GM19328 (cell line): ENCODE results near the gene ARL14.
"Not testable (repeated sequence)": the region's sequence is repeated elsewhere in the genome, so short reads cannot be mapped to it uniquely, and the experiment has no call there.

ENCODE experiments used
- ATAC-seq: cut with Tn5 transposase; IDR thresholded peaks from one replicate; pipeline ENCODE4 v1.9.1; 2021; ENCODE audit warnings: mild to moderate bottlenecking, moderate library complexity; ENCODE audit not compliant: unreplicated experiment

ARL14 gene

DNA sequence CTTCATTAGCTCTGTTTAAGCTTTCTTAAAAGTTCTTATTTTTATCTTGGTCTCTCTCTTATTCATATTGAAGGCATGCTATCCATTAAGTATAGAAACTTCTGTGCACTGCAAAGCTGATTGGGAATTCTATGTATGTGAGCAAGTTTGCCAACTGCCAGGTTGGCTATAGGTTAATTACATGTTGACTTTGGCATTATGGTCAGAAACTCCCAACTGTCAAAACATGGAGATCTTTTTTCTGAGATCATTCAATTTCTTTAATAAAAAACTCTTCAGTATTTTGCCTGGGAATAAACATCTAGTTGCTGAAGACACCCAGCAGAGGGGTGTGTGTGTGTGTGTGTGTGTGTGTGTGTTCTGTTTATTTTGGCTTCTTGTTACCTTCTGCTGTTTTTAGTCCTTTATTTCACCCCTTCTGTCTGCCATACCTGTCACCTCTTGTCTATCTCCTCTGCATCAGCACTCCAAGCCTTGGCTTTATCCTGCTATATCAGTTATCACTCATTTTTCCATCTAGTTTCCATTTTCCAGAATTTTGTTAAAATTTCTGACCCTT is 1.3 kb upstream of the ARL14 start:
- no peak for ATAC-seq

DNA sequence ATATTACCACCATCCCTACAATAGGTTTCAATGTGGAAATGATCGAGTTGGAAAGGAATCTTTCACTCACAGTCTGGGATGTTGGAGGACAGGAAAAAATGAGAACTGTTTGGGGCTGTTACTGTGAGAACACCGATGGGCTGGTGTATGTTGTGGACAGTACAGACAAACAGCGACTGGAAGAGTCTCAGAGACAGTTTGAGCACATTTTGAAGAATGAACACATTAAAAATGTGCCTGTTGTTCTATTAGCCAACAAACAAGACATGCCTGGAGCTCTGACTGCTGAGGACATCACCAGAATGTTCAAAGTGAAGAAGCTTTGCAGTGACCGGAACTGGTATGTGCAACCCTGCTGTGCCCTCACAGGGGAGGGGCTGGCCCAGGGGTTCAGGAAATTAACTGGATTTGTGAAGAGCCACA is 510 bp downstream of the ARL14 start:
- ATAC-seq: no peak

DNA sequence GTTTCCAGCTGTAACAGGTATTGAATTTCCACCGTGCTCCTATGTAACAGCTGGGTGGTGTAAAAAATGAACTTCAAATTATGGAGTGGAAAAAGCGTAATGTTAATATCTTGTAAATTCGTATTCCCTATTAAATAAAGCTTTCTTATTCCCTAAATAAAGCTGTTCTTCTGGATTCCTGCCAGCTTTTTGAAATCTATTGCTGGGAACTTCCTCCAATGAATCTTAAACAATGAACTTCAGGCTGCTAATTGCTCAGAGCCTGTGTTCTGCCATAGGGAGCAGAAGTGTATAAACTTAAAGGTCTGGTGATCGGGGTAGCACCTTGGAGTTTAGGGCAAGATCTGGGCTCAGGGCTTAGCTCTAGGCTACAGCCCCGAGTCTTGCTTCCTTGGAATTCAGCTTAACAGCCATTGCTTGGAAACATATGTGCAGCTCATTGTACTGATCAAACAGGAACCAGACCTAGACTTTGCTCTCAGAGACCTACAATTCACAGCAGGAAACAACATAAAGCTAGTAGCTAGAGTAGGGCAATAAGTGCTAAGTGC is 1.4 kb downstream of the ARL14 start:
- ATAC-seq: no peak

DNA sequence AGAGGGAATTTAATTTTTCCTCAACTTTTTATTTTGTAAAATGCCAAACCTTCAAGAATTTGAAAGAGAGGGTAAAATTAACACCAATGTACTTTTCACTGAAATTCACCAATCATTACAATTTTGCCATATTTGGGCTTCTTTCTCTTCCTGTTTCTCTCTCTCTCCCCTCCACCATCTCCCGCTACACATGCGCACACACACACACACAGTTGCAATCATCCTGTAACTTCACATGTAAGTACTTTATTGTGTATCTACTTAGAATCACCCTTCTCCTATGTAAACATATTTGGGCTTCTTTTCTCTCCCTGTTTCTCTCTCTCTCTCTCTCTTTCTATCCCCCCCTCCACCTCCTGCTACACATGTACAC is 7.4 kb downstream of the ARL14 start:
- ATAC-seq: no peak

DNA sequence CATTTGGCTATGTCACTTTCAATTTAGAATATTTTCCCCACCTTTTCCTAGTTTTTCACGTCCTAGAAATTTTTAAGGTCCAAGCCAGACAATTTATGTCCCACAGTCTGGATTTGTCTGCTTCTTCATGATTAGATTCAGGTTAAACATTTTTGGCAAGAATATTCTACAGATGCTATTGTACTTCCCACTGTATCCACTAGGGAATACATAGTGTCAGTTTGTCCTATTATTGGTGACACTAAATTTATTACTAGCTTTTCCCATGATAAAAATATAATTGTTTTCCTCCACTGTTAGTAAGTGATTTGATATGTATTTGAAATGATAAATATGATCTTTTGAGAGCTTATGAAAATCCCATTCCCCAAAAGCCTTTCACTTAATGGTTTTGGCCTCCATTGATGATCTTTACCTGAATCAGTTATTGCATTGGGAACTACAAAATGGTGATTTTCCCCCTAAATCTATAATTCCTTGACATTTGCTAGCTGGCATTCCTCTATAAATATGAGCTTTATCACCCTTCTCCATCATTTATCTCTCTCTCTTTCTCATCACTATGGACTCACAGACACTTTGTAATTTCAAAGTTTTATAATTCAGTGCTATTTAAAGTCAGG is 8.3 kb downstream of the ARL14 start:
- no peak for ATAC-seq

DNA sequence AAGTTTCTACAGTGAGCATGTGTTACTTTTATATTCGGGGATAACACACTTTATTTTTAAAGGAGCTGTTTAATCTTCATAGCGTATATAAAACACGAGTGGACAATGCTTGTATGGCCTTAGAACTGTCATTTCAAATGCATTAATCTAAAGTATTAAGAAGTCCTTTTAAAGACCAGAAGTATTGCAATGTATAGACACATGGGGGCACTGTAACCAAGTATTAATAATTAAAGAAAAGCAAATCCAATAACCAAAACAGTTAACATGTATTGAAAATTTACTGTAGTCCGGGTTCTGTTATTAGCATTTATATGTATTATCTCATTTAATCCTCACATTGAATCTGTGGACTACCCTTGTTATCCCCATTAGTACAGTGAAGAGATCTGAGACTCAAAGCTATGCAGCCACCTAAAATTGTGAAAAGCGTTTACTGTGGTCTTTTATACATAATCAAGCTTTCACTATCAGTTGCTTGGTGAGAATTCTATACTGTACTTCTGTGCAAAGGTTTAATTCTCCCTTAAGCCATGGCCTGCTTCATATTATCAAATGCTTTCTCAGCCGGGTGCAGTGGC is 10.1 kb downstream of the ARL14 start:
- ATAC-seq: no peak

DNA sequence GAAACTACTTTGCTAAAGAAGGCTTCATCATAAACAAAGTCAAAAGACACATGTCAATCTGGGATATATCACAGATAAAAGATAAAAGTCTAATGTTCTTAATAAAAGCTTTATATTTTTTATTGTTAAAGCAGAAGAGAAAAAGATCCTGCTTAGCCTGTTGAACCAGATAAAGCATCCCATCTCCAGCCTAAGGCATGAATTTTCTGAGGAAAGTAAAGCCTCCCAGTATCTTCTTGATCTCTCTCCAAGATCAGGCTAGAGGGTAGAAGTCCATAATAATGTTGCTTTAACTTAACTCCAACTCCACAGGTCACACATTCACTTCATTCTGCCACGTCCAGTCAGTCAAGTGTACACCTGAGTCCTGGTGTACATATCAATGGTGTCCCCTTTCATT is 14.2 kb downstream of the ARL14 start:
- no peak for ATAC-seq

DNA sequence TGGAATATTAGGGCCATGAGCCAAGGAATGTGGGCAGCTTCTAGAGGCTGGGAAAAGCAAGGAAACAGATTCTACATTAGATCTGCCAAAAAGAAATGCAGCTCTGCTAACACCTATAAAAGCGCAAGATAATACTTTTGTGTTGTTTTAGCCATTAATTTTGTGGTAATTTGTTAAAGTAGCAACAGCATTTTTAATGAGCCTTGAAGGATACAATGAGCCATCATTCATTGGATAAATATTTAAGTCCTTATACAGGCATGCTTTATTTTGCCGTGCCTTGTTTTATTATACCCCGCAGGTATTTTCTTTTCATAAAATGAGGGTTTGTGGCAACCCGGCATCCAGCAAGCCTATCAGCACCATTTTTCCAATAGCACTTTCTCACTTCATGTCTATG is 15.0 kb downstream of the ARL14 start:
- ATAC-seq: no peak

DNA sequence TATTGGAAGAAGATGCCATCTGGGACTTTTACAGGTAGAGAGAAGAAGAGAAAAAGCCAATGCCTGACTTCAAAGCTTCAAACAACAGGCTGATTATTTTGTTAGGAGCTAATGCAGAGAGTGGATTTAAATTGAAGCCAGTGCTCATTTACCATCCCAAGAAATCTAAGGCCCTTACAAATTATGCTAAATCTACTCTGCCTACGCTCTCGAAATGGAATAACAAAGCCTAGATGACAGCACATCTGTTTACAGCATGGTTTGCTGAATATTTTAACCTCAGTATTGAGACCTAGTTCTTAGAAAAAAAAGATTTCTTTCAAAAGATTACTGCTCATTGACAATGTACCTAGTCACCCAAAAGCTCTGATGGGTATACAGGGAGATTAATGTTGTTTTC is 16.2 kb downstream of the ARL14 start:
- no peak for ATAC-seq

DNA sequence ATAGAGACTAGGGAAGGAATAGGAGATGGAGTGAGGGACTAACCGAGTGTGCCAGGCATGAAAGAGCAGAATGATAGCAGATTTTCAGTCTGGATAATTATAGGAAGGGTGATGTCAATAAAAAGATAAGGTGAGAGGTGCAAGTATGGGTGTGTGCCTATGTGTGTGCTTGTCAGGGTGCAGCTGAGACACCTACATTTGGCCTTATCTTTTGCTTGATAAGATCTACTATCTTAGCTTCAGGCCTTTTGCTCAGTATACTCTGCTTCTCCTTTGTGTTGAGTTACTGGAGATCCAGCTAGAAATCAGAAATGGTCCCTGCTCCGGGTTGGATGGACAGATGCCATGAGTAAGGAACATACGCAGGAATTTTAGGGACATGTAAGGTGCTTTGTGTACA is 17.4 kb downstream of the ARL14 start:
- ATAC-seq: no peak

DNA sequence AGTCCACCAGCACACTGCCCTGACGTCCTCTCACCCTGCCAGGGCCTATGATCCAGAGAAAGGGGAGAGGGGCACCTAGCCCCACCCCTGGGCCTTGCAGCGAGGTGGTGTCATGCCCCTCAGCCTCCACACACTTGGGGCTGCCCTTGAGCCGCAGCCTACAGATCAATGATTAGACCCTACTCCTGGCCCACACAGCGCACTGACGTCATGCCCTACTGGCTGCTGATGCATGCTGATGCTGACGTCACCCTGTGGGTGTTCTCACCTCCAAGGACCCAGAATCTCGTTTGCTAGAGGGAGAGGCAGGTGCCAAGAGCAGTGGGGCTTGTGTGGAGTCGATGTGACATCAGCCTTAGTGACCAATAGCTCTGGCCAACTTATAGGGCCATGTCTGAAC is 18.0 kb downstream of the ARL14 start:
- ATAC-seq: no peak

DNA sequence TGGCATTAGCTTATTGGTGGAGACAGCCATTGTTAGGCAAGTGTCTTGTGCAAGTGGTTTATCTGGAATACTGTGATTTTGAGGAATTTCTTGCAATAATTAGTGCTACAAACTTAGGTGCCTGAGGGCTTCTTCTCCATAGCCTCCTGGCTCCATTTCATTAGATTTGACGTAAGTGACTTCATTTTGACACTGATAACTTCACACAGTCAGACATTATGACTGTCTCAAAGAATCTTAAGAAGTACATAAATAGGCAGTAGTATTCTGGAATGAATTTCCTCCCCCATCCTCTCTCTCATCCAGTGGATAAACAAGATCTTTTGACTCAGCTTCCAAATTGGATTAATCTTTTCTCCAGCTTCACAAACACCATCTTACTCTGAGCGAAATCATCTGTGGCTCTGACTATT is 19.0 kb downstream of the ARL14 start:
- ATAC-seq: no peak

DNA sequence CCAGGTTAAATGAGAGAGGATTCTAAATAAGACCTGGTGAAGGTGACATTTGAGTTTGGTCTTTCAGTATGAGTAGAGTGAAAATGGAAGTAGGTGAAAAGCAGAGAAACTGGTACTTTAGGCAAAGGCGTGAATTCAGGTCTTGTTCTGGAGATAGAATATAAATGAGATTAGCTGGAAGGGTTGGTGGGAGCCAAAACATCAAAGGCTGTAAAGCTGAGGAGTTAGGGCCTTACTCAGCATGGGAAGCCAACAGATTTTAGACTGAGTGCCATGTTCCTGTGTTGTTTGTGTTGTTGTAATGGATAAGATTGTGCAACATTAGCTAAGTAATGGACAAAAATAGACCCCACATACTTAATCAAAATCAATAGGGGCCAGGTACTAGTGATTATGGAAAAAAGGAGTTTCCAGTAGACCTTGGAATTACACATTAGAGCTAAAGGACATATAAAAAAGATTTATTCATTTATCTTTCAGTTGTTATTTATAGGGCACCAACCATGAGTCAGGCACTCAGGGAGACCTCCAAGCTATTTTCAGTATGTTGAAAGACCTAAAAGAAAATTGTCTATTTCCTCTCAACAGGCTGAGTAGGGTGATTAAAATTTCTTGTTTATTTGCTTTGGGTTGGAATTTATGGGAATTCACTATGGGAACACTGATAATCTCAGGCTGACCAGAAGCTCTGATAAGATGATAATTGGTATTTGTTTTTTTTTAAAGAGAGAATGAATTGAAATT is 20.8 kb downstream of the ARL14 start:
- ATAC-seq: no peak

DNA sequence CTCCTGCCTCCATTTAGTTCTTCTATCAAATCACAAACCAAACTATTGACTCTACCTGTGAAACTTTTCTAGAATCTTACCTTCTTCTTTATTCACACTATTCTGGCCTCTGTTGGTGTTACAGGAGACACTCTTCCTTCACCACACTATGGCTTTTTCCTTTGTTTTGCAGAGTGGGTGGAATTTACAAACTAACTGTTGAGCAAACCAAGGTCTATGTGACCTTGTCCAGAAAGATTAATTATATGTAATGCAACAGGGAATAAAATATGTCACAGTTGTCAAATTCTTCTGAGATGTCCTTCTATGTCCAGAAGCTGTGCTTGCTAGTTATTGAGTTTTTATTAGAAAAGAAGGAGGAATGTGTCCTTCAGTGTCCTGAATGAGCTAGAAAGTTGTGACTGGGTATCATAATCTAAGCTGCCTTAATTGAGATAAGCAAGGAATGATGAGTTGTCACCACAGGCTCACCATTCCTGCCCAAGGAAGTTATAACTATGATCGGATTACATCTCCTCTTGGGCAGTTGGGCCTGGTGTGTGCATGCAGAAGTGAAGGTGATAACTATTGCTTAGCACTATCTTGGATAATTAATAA is 21.7 kb downstream of the ARL14 start:
- no peak for ATAC-seq

DNA sequence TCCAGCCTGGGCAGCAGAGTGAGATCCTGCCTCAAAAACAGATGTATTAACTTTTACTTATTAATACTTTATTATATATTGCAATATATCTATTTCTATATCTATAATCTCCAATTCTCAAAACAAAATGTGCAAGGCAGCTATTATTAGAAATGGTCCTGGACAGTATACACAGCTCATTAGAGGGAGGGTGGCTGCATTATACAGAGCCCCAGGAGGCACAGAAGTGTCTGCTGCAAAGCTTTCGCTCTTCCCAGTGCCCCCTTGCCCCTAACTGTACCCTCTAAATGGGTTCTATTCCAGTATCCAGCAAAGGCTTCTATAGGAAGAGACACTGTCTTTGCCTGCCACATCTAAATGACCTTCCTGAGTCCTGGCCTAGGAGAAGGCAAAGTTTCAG is 24.5 kb downstream of the ARL14 start:
- no peak for ATAC-seq

DNA sequence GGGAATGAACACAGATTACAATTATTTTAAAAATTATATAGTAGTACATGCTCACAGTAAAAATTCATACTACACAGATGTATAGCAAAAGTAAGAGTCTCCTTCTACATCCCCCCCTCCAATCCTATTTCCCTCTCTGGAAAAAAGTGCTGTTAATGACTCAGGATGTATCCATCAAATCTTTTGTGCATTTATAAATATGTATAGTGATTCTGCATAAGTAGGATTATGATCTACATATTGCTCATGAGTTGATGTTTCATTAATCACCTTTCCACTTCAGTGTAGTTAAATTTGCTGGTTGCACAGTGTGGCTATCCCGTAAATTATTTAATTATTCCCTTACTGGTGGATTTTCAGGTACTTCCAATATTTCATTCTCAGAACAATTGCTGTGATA is 25.3 kb downstream of the ARL14 start:
- ATAC-seq: no peak

DNA sequence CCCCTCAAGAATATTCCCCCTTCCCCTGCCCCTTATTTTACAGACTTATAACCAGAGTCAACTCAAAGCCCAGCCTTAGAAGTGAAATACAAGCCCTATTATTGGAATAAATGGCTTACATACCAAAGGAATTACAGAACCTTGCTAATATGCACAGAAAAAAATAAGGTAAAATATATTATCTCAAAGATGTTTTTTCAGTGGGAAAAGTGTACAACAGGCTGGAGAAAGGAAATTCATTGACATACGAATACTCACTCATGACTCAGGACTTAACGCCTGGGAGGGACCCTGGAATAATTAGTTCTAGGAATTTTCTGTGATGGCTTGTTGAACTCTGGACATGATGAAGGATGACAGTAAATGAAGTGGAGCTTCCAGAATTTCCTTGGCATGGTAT is 27.0 kb downstream of the ARL14 start:
- no peak for ATAC-seq

DNA sequence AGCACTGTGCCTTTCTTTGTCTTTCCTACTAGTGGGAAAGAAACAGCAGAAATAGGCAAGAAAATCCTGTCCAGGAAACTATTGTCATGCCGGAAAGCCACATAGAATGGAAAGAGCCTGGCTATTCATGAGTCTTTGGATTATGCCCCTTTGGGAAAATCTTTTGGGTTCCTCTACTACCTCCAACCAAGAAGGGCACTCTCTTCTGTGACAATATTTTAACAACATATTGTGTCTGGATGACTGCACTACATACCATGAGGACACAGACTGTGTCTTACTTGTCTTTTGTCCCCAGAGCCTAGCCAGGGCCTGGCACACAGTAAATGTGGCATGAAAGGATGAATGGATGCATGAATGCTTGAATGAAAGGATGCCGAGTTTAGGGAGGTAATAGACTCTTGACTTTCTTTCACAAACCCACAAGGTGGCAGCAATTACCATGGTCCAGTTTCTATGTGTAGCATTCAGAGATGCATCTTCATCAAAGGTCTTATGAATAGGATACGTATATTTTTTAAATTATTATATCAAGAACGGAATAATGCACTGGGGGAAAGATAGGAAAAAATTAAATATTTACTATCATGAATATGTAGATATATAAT is 30.3 kb downstream of the ARL14 start:
- no peak for ATAC-seq

DNA sequence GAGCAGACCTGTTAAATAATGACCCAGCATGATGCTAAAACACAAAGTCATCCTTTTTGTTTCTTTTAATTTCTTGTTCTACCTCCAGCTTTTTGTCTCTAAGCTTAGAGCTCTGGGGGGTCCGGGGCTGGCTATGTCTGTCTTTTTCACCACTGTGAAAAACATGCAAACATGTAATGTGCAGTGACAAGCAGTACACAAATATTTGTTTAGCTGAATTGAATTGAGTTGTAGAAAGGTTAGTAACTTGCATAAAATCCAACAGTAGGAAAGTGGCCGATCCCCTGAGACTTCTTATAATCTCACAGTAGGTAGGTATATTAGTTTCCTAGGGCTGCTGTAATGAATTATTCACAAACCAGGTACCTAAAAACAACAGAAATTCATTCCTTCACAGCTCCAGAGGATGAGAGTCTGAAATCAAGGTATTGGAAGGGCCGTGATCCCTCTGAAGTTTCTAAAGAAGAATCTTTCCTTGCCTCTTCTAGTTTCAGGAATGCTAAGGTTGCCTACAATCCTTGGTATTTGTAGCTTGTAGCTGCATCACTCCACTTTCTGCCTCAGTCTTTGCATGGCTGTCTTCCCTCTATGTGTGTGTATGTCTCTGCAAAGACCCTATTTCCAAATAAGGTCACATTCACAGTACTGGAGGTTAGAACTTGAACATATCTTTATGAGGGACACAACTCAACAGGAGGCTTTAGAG is 32.7 kb downstream of the ARL14 start:
- ATAC-seq: no peak

DNA sequence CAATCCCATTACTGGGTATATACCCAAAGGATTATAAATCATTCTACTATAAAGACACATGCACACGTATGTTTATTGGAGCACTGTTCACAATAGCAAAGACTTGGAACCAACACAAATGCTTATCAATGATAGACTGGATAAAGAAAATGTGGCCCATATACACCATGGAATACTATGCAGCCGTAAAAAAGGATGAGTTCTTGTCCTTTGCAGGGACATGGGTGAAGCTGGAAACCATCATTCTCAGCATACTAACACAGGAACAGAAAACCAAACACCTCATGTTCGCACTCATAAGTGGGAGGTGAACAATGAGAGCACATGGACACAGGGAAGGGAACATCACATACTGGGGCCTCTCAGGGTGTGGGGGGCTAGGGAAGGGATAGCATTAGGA is 36.2 kb downstream of the ARL14 start:
- not testable (repeated sequence) for ATAC-seq

DNA sequence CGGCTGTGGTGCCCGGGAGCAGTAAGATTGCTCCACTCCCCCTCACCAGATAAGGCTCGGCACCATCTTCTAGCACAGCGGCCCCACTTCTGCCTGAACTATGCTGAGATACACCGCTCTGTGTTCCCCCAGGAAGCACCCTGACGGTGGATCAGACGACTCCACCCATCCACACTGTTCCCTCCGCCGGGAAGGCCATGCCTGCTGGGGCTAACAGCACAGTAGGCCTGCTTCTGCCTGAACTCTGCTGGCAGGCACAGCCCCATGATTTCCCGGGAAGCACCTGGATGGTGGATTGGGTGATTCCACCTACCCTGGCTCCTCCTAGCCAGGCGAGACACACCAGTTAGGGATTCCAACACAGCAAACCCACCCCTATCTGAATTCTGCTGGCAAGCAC is 42.8 kb downstream of the ARL14 start:
- no peak for ATAC-seq
